ENCODE results near the gene MSGN1. TPM values are rescaled to one million over a fixed set of nuclear protein-coding genes. Genes with fewer than 3 reads are reported as not detected.

MSGN1 gene
- total and polyA plus RNA-seq, 2 of the 4 experiments (the other 2 are of a cell fraction) = not detected

GRCh38 chr2:17771956-17772355, 44.3 kb upstream of the MSGN1 start:
- intact Hi-C loops (cut with micrococcal nuclease) (no loop called here), in situ Hi-C loops (cut with MboI; ENCODE audit: low sequenced_read_pairs) (no loop called here), dilution Hi-C loops (cut with HindIII; ENCODE audit: low sequenced_read_pairs, unreplicated experiment) (no loop called here)
- Histone ChIP-seq H2AK5ac (ENCODE audit: low read depth, low read length) (no peak overlapping the region), H3K4me2 (ENCODE audit: low read depth, low read length) (no peak overlapping the region), H4K91ac (ENCODE audit: insufficient read depth, low read depth, low read length) (no peak overlapping the region), H2AFZ (replicated peaks; ENCODE audit: low read length, poor library complexity) (no peak overlapping the region), H3K14ac (replicated peaks; ENCODE audit: low read depth, low read length) (no peak overlapping the region), H3K9me1 (ENCODE audit: insufficient read depth, low read length) (no peaks in the 10 kb centered on the region; the same call in 1 of the 2 replicates), H3K23ac (ENCODE audit: low read depth, low read length) (no peak overlapping the region), H3K79me1 (ENCODE audit: low read depth in 1 of 2, low read length in 2 of 2) (no peaks in the 10 kb centered on the region), H3K27ac (ENCODE audit: insufficient read depth, low read length) (no peak overlapping the region), H2BK120ac (ENCODE audit: low read depth, low read length) (no peak overlapping the region), H3K4me1 (ENCODE audit: control insufficient read depth, insufficient read depth, low read length) (no peaks in the 10 kb centered on the region), H3K4me3 (ENCODE audit: insufficient read depth, low read depth, low read length) (no peak overlapping the region), H3K9me3 (ENCODE audit: control insufficient read depth, insufficient read depth, low read length) (no peaks in the 10 kb centered on the region), H4K8ac (ENCODE audit: low read depth in 2 of 2, low read length in 2 of 2) (no peak overlapping the region), H3K36me3 (ENCODE audit: control insufficient read depth, insufficient read depth, low read length) (peaks cover 6% of the 10 kb centered on the region; the same call in 1 of the 2 replicates), H4K5ac (ENCODE audit: low read depth, low read length) (no peak overlapping the region), H4K20me1 (ENCODE audit: insufficient read depth, low read length) (no peaks in the 10 kb centered on the region), H2BK15ac (ENCODE audit: low read depth, low read length) (no peak overlapping the region), H3K27me3 (ENCODE audit: control insufficient read depth, insufficient read depth, low read length) (no peaks in the 10 kb centered on the region), H2BK5ac (ENCODE audit: low read depth, low read length, poor library complexity, severe bottlenecking) (no peak overlapping the region), H3K18ac (ENCODE audit: low read depth, low read length) (no peak overlapping the region), H3K9ac (ENCODE audit: low read depth, low read length) (no peak overlapping the region), H3K56ac (ENCODE audit: extremely low read depth, insufficient read depth, low read length) (no peak overlapping the region), H2BK20ac (ENCODE audit: low read depth, low read length) (no peak overlapping the region), H3K4ac (ENCODE audit: low read depth, low read length) (no peak overlapping the region), H2AK9ac (replicated peaks; ENCODE audit: low read depth, low read length, poor library complexity) (no peak overlapping the region)
- no CpG with 5 or more reads among the region's 2 CpGs for WGBS, 2 experiments (ENCODE audit: extremely low coverage in 2 of 2, insufficient read length in 1 of 2)
- BruUV-seq (replicated peaks) = no TSS peak
- CTCF ChIA-PET = interaction anchor here (1.2 kb wide), 1 partner anchor 21 kb away, joined by 3 read pairs; no protein-coding TSS in a partner anchor
- DNase-seq = no peak
- POLR2A ChIA-PET (ENCODE audit: unreplicated experiment) = no interaction called here
- no peak for TF ChIP-seq RCOR1 (IDR thresholded peaks at IDR 0.05; ENCODE audit: insufficient replicate concordance, low read length)
- no peak for TF ChIP-seq MAZ (IDR thresholded peaks at IDR 0.05; ENCODE audit: borderline replicate concordance, low read depth, low read length)
- no peak for TF ChIP-seq RFX5 (IDR thresholded peaks at IDR 0.05; ENCODE audit: low read depth, low read length)
- no peak for TF ChIP-seq MXI1 (IDR thresholded peaks at IDR 0.05; ENCODE audit: borderline replicate concordance, low read depth, low read length)
- no peak for TF ChIP-seq FOS (IDR thresholded peaks at IDR 0.05; ENCODE audit: low read depth, low read length)
- TF ChIP-seq CTCF (conservative IDR thresholded peaks at IDR 0.05; ENCODE audit: low read depth, low read length) = no peak
- TF ChIP-seq RAD21 (IDR thresholded peaks at IDR 0.05; ENCODE audit: low read length) = no peak
- TF ChIP-seq USF2 (IDR thresholded peaks at IDR 0.05; ENCODE audit: low read depth, low read length) = no peak
- no peak for TF ChIP-seq CEBPB (IDR thresholded peaks at IDR 0.05; ENCODE audit: low read depth, low read length)
- no peak for TF ChIP-seq ELK1 (IDR thresholded peaks at IDR 0.05; ENCODE audit: borderline replicate concordance, low read depth, low read length)
- TF ChIP-seq CHD1 (IDR thresholded peaks at IDR 0.05; ENCODE audit: low read depth, low read length) = no peak
- no peak for ATAC-seq (ENCODE audit: low read depth)
